LHCN-M2 (cell line): ENCODE data around the gene RNF148. TPM values are rescaled to one million over a fixed set of nuclear protein-coding genes. Genes with fewer than 3 reads are reported as not detected.
"Not testable (repeated sequence)": the region's sequence is repeated elsewhere in the genome, so short reads cannot be mapped to it uniquely, and the experiment has no call there.

Experiments
- DNase-seq: peaks from one replicate; pipeline ENCODE4 v3.0.0-alpha.2; 2012; ENCODE audit warnings: low read depth
- total RNA-seq: library from RNA; depleted of rRNA; stranded (reverse); fragments of >200 nt; gene quantifications from 2 replicates; pipeline ENCODE4 v1.2.3, GENCODE V29; 2014

The RNF148 gene
- total RNA-seq, 1 experiment from 2014 or later, result not detected

GRCh38 chr7:122691569-122692235 is 11.0 kb downstream of the RNF148 start:
- no peak for DNase-seq

GRCh38 chr7:122689346-122690109 is 13.2 kb downstream of the RNF148 start:
- DNase-seq, result no peak

GRCh38 chr7:122688400-122688998 is 14.2 kb downstream of the RNF148 start:
- no peak for DNase-seq

GRCh38 chr7:122686360-122686878 is 16.3 kb downstream of the RNF148 start:
- DNase-seq, result no peak

GRCh38 chr7:122684504-122684903 is 18.2 kb downstream of the RNF148 start:
- DNase-seq, result no peak

GRCh38 chr7:122682815-122683550 is 19.7 kb downstream of the RNF148 start:
- no peak for DNase-seq

- not testable (repeated sequence) for DNase-seq
Observed at GRCh38 chr7:122681186-122681585, 21.5 kb downstream of the RNF148 start.

- DNase-seq, result no peak
Observed at GRCh38 chr7:122679813-122680212, 22.9 kb downstream of the RNF148 start.

- not testable (repeated sequence) for DNase-seq
Observed at GRCh38 chr7:122679269-122679709, 23.4 kb downstream of the RNF148 start.

- DNase-seq, result no peak
Observed at GRCh38 chr7:122677149-122677548, 25.6 kb downstream of the RNF148 start.

- DNase-seq, result no peak
Observed at GRCh38 chr7:122676466-122676865, 26.3 kb downstream of the RNF148 start.

- no peak for DNase-seq
Observed at GRCh38 chr7:122675621-122676020, 27.1 kb downstream of the RNF148 start.

- DNase-seq, result no peak
Observed at GRCh38 chr7:122675011-122675410, 27.7 kb downstream of the RNF148 start.

GRCh38 chr7:122674502-122674901 is 28.2 kb downstream of the RNF148 start:
- DNase-seq, result no peak

GRCh38 chr7:122673951-122674350 is 28.8 kb downstream of the RNF148 start:
- no peak for DNase-seq

- no peak for DNase-seq
Observed at GRCh38 chr7:122672536-122672935, 30.2 kb downstream of the RNF148 start.

- DNase-seq, result no peak
Observed at GRCh38 chr7:122663733-122664132, 39.0 kb downstream of the RNF148 start.

GRCh38 chr7:122658856-122659255 is 43.9 kb downstream of the RNF148 start:
- no peak for DNase-seq

- DNase-seq, result no peak
Observed at GRCh38 chr7:122653685-122654084, 49.0 kb downstream of the RNF148 start.

GRCh38 chr7:122652876-122653275 is 49.8 kb downstream of the RNF148 start:
- no peak for DNase-seq
